Gastroesophageal sphincter (tissue), 4 donors: Measurements from ENCODE around the gene KRT15. TPM values are rescaled to one million over a fixed set of nuclear protein-coding genes. Genes with fewer than 3 reads are reported as not detected.

Source experiments
- ATAC-seq: fragments of 150-250 bp; one replicate; pipeline ENCODE4 v1.9.1; 2016; ENCODE audit warnings: mild to moderate bottlenecking, moderate library complexity
- H3K27ac ChIP-seq, 4 donors: fragments of 200-600 bp; sonication (generic) in 3 of 4; 1 replicate in 3 of 4; 2 replicates in 1 of 4; pipeline ENCODE4 v1.5.1; 2016 to 2019
- H3K27me3 ChIP-seq: fragments of 200-600 bp; sonication (generic); one replicate; pipeline ENCODE4 v1.5.1; 2019
- H3K36me3 ChIP-seq, 2 donors: fragments of 200-600 bp; sonication (generic); one replicate each; pipeline ENCODE4 v1.5.1; 2019; ENCODE audit warnings: control low read depth in 1 of 2
- H3K4me1 ChIP-seq, 3 donors: fragments of 200-600 bp; sonication (generic); 1 replicate in 2 of 3; 2 replicates in 1 of 3; pipeline ENCODE4 v1.5.1; 2016 to 2019; ENCODE audit warnings: control low read depth in 2 of 3
- H3K4me3 ChIP-seq, 2 donors: fragments of 200-600 bp; sonication (generic); one replicate each; pipeline ENCODE4 v1.5.1; 2019; ENCODE audit warnings: mild to moderate bottlenecking in 1 of 2, moderate library complexity in 1 of 2
- H3K9me3 ChIP-seq, 3 donors: fragments of 200-600 bp; sonication (generic); one replicate each; pipeline ENCODE4 v1.5.1; 2017 to 2019; ENCODE audit warnings: control low read depth in 2 of 3
- EP300 ChIP-seq: sonication (generic); formaldehyde crosslinking; IDR thresholded peaks from one replicate; pipeline ENCODE4 v1.6.1; 2017; ENCODE audit warnings: antibody characterized with exemption, mild to moderate bottlenecking
- POLR2A ChIP-seq, 2 donors: fragments of 450-650 bp; IDR thresholded peaks; one replicate each; pipeline ENCODE4 v1.6.1; 2017; ENCODE audit warnings: antibody characterized with exemption in 2 of 2, mild to moderate bottlenecking in 2 of 2, moderate library complexity in 1 of 2
- POLR2AphosphoS5 ChIP-seq: sonication (generic); formaldehyde crosslinking; IDR thresholded peaks from one replicate; pipeline ENCODE4 v1.6.1; 2017; ENCODE audit warnings: antibody characterized with exemption
- WGBS, 2 donors: methylation state at CpG; one replicate each; pipeline ENCODE4 v1.1.5; 2018; ENCODE audit warnings: low coverage in 1 of 2; 5-methylcytosine and 5-hydroxymethylcytosine counted together
- total RNA-seq, 4 donors: library from RNA; depleted of rRNA; stranded (reverse); fragments of >200 nt; gene quantifications; one replicate each; pipeline ENCODE4 v1.1.0, GENCODE V29; 2016
- TF ChIP-seq, protein P1 (sequence below), 4 experiments: fragments of 200-600 bp in 2 of 4; fragments of 450-650 bp in 2 of 4; sonication (generic) in 1 of 4; IDR thresholded peaks; one replicate each; pipeline ENCODE4 v1.5.1; 2017 to 2019; ENCODE audit warnings: antibody characterized with exemption in 4 of 4, mild to moderate bottlenecking in 2 of 4, moderate library complexity in 2 of 4

The KRT15 gene
- total RNA-seq, 4 donors from 2014 or later, result 1.2 to 129 (median 4.2) TPM

DNA sequence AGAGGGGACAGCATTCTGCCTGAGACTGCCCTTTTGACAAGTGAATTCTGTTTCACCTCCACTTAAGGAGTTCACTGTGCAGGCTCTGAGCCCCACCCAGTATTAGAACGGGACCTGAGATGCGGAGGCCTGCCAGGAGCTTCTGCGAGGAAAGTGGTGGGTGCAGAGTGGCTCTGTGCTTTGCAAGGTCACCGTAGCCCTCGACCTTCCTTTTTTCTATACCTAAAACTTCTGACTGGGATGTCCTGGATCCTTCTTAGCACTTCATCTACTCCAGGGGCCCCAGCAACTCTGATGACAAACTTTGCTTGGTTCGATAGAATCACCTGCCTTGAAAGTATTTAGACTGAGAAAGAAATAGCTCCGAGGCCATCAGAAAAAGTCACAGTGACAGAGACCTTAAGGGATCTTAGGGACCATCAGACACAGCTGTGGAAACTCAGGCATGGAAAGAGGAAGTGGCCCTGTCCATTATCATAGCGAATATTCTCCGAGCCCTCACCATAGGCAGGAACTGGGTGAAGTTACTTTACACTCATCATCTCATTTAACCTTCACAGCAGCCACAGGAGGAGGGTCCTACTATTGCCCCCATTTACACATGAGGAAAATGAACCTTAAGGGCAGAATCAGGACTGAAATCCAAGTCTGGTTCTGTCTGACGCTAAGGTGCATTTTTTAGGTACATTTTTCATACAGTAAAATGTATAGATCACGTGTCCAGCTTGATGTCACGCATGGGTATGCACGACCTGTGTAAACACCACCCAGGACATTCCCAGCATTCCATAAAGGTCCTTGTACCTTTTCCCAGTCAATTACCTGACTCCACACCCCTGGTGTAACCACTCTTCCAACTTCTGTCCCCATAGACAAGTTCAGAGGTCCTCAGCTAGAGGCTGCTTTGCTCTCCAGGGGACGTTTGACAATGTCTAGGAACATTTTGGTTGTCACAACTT, 12.6 kb downstream of the KRT15 start:
- H3K9me3 ChIP-seq, result no peaks in the 10 kb centered on the region
- TF ChIP-seq POLR2A (IDR thresholded peaks at IDR 0.05), result no peak
- peaks cover 0 to 8% (median 0%) of the 10 kb centered on the region in 3 donors for H3K4me1 ChIP-seq
- ATAC-seq, result no peak
- H3K4me3 ChIP-seq, result no peak overlapping the region
- no peaks in the 10 kb centered on the region for H3K27me3 ChIP-seq
- WGBS, 2 donors, result 97% methylated on average over 5 to 6 of the region's 14 CpGs
- H3K27ac ChIP-seq, result no peak overlapping the region
- H3K36me3 ChIP-seq, result no peaks in the 10 kb centered on the region

DNA sequence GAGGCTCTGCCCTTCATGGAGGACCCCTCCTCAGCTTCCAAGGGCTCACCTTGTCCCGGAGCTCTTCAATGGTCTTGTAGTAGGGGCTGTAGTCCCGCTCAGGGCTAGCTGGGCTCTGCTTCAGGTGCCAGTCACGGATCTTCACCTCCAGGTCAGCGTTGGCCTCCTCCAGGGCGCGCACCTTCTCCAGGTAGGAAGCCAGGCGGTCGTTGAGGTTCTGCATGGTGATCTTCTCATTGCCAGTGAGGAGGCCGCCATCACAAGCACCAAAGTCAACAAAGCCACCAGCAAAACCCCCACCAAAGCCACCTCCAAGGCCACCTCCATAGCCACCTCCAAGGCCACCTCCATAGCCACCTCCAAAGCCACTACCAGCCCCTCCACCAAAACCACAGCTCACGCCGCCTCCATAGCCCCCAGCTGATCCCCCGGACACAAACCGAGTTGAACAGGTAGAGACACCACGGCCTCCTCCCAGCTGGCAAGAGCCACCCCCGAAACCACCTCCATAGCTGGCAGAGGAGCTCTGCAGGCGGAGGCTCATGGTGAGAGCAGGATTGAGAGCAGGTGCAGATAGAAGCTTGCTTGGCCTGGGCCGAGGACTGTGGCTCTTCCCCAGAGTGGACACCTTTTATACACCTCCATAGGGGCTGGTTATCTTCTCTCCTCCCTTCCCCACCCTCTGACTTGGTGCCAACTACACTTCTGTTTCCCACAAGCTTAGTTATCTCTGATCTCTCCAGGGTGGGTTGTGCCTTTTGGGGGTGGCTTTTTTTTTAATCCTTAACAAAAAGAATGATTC, 13.5 kb downstream of the KRT15 start, which contains the start of gene KRT13:
KRT13 (minus strand) TSS at position 606 of the 802 bp plus-strand sequence; CDS start at position 544, 62 bp downstream.
- no peak for ATAC-seq
- 100% methylated on average over 2 of the region's 17 CpGs; no CpG with 5 or more reads in 1 of the 2 donors for WGBS, 2 donors
- no peak within 1 kb of the TSS for H3K4me3 ChIP-seq
- TF ChIP-seq EP300 (no peak), POLR2A (IDR thresholded peaks at IDR 0.05) (no peak), POLR2AphosphoS5 (no peak)
- TF ChIP-seq, protein P1, sequence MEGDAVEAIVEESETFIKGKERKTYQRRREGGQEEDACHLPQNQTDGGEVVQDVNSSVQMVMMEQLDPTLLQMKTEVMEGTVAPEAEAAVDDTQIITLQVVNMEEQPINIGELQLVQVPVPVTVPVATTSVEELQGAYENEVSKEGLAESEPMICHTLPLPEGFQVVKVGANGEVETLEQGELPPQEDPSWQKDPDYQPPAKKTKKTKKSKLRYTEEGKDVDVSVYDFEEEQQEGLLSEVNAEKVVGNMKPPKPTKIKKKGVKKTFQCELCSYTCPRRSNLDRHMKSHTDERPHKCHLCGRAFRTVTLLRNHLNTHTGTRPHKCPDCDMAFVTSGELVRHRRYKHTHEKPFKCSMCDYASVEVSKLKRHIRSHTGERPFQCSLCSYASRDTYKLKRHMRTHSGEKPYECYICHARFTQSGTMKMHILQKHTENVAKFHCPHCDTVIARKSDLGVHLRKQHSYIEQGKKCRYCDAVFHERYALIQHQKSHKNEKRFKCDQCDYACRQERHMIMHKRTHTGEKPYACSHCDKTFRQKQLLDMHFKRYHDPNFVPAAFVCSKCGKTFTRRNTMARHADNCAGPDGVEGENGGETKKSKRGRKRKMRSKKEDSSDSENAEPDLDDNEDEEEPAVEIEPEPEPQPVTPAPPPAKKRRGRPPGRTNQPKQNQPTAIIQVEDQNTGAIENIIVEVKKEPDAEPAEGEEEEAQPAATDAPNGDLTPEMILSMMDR (IDR thresholded peaks at IDR 0.05), result no peak
- H3K27ac ChIP-seq, result no peak within 1 kb of the TSS
- no peaks in the 10 kb centered on the region for H3K27me3 ChIP-seq
- H3K4me1 ChIP-seq, result peaks cover 0 to 8% (median 0%) of the 10 kb centered on the region in 3 donors
- H3K9me3 ChIP-seq, result no peaks in the 10 kb centered on the region
- H3K36me3 ChIP-seq, result no peaks in the 10 kb centered on the region

DNA sequence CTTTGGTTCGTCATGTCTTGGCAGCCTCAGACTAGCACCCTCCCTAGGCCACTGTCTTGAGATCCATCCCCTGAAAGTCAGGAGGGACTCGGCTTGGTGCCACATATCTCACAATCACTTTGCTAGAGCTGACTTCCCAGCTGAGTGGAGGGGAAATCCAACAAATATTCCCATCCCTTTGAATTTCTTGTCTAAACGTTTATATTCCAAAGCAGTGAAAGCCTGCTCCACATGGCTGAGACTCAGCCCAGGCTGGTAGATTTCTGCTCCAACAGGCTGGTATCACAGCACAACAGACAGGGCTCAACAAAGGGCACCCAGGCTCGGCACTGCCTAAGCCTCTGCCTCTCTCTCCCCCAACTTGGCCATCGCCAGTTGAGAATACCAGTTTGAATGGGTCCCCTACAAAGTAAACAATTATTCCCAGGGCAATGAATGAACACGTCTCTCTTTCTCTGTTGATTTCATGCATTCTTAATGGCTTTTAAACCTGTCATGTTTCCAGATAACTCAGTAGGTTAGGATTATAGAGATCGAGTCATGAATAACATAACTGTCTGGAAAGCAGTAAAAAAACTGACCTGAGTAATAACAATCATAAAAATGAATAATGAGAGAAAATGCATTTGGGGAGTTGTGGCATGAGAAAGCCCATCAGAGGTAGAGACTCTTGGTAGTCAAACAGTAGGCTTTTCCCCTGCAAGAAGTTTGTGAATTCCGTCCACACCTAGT, 14.3 kb downstream of the KRT15 start:
- Histone ChIP-seq H3K9me3 (no peaks in the 10 kb centered on the region), H3K4me3 (no peak overlapping the region), H3K27ac (no peak overlapping the region), H3K27me3 (no peaks in the 10 kb centered on the region), H3K36me3 (no peaks in the 10 kb centered on the region), H3K4me1 (peaks cover 0 to 8% (median 0%) of the 10 kb centered on the region in 3 donors)
- TF ChIP-seq POLR2A (IDR thresholded peaks at IDR 0.05) (no peak), EP300 (no peak), POLR2AphosphoS5 (no peak)
- TF ChIP-seq, protein P1 (IDR thresholded peaks at IDR 0.05), result no peak
- 27 to 32% methylated on average over 4 to 6 of the region's 8 CpGs for whole genome bisulfite sequencing, 2 donors
- ATAC-seq, result no peak

DNA sequence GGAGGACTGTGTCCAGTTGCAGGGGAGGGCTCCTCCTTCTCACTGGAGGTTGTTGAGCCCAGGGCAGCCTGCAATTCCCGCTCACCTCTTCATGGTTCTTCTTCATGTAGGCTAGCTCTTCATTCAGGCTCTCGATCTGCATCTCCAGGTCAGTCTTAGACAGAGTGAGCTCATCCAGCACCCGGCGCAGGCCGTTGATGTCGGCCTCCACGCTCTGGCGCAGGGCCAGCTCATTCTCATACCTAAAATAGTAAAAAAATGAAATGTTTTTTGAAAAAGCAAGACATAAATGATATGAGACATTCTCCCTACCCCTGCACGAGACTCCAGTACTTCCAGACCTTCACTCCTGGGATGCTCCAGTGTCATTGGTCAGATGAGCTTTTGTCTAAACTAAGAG, 15.5 kb downstream of the KRT15 start:
- Histone ChIP-seq H3K4me3 (no peak overlapping the region), H3K36me3 (no peaks in the 10 kb centered on the region), H3K4me1 (peaks cover 0 to 8% (median 0%) of the 10 kb centered on the region in 3 donors), H3K27me3 (no peaks in the 10 kb centered on the region), H3K27ac (no peak overlapping the region), H3K9me3 (no peaks in the 10 kb centered on the region)
- WGBS, 2 donors, result 55% methylated on average over 4 of the region's 9 CpGs; no CpG with 5 or more reads in 1 of the 2 donors
- TF ChIP-seq POLR2AphosphoS5, result no peak
- no peak for TF ChIP-seq EP300
- TF ChIP-seq, protein P1 (IDR thresholded peaks at IDR 0.05), result no peak
- no peak for TF ChIP-seq POLR2A (IDR thresholded peaks at IDR 0.05)
- no peak for ATAC-seq
